ENCODE measurements around the gene STOM. TPM values are rescaled to one million over a fixed set of nuclear protein-coding genes. Genes with fewer than 3 reads are reported as not detected.

The STOM gene
- total RNA-seq, 4 donors from 2014 or later, result 293 to 539 (median 457) TPM

- peaks cover 0 to 39% of the 10 kb centered on the region in 2 donors for H3K36me3 ChIP-seq
- no peaks in the 10 kb centered on the region for H3K9me3 ChIP-seq
- H3K27ac ChIP-seq, result peak overlapping the region; percentile 94 to 97 (median 96)
- H3K27me3 ChIP-seq, result no peaks in the 10 kb centered on the region
- TF ChIP-seq POLR2A (IDR thresholded peaks at IDR 0.05), result no peak
- TF ChIP-seq EP300 (IDR thresholded peaks at IDR 0.05), result no peak
- no peak for TF ChIP-seq POLR2AphosphoS5 (IDR thresholded peaks at IDR 0.05)
- TF ChIP-seq CTCF (IDR thresholded peaks at IDR 0.05), result no peak
- 0 to 24% methylated on average over 6 to 8 of the region's 13 CpGs for WGBS, 2 donors (ENCODE audit: low coverage in 1 of 2)
- ATAC-seq, result no peak
- H3K4me1 ChIP-seq, result peaks cover 39 to 96% (median 80%) of the 10 kb centered on the region in 3 donors
- H3K4me3 ChIP-seq, result peak overlapping the region; percentile 46 to 77
Observed at GRCh38 chr9:121300283-121301119, 69.5 kb downstream of the STOM start.

- TF ChIP-seq POLR2AphosphoS5 (IDR thresholded peaks at IDR 0.05) (peak; percentile 45), POLR2A (IDR thresholded peaks at IDR 0.05) (peak; percentile 59 to 81), CTCF (IDR thresholded peaks at IDR 0.05) (no peak), EP300 (IDR thresholded peaks at IDR 0.05) (no peak)
- peaks cover 35 to 96% (median 80%) of the 10 kb centered on the region in 3 donors for H3K4me1 ChIP-seq
- H3K9me3 ChIP-seq, result no peaks in the 10 kb centered on the region
- H3K4me3 ChIP-seq, result peak overlapping the region; percentile 46 to 77
- H3K27me3 ChIP-seq, result no peaks in the 10 kb centered on the region
- peak overlapping the region; percentile 94 to 97 (median 96) for H3K27ac ChIP-seq
- WGBS, 2 donors (ENCODE audit: low coverage in 1 of 2), result 0% methylated on average over 4 to 8 of the region's 74 CpGs
- H3K36me3 ChIP-seq, result peaks cover 0 to 31% of the 10 kb centered on the region in 2 donors
- ATAC-seq, result peak; percentile 65
Observed at GRCh38 chr9:121299467-121300282, 70.4 kb downstream of the STOM start.

DNA sequence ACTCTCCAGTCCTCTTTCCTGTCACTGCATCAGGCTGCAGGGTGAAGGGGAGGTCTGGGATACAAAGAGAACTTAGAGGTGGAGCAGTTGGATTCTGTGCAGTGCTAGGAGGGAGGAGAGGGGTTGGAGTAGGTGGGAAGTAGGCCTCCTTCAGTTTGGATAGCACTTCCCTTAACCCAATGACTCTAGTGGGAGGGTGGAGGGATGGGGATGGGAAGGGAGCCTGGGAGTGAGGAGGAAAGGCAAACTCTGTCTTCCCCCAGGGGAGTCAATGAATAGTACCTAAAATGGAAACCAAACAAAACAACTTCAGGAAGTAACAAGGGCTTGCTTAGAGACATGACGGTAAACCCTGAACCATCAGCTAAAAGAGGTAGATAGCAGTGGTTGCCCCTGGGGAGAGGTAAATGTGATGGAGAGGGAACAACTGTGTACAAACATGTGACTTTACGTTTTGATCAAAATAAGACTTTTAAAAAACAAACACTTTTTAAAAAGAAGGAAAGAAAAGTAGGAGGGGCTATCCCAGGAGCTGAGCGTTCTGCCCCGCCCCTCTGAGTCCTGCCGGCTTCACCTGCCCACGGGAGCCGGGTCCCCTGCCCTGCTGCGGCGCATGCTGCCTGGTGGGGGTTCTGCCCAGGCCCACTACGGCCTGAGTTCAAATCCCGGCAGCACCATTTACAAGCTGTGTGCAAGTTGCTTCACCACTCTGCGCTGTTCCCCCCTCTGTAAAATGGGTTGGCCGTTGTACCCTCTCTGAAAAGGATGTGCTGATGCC is 71.2 kb downstream of the STOM start:
- H3K4me1 ChIP-seq, result peaks cover 33 to 96% (median 82%) of the 10 kb centered on the region in 3 donors
- TF ChIP-seq POLR2AphosphoS5 (IDR thresholded peaks at IDR 0.05) (peak; percentile 37), EP300 (IDR thresholded peaks at IDR 0.05) (no peak)
- WGBS, 2 donors (ENCODE audit: low coverage in 1 of 2), result 0 to 3% methylated on average over 3 to 9 of the region's 13 CpGs
- peak overlapping the region; percentile 94 to 97 (median 96) for H3K27ac ChIP-seq
- no peaks in the 10 kb centered on the region for H3K9me3 ChIP-seq
- no peaks in the 10 kb centered on the region for H3K27me3 ChIP-seq
- H3K36me3 ChIP-seq, result peaks cover 0 to 23% of the 10 kb centered on the region in 2 donors
- ATAC-seq, result peak; percentile 57
- H3K4me3 ChIP-seq, result peak overlapping the region; percentile 46 to 77

DNA sequence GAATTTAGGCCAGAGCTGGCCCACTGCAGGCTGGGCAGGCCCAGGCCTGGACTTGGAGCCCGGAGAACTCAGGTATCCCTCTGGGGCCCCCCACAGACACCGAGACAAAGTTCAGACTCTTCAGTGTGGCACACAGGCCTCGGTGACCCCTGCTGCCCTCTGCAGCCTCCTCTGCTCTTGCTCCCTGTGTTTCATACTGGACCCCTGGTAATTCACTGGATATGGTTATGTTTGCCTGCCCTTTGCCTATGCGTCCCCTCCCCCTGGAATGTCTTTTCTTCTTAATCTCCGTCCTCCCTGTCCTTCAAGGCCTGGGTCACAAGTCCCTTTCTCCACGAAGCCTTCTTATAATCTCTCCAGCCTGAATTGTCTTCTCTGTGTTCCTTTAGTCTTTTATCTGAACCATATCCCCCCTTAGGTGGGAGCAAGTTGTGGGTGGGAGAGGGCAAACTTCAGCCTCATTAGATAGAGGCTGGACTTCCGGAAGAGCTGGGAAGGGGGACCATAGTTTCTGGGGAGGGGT is 72.0 kb downstream of the STOM start:
- Histone ChIP-seq H3K4me3 (no peak overlapping the region), H3K36me3 (peaks cover 0 to 15% of the 10 kb centered on the region in 2 donors), H3K27ac (peak overlapping the region; percentile 94 to 97 (median 96)), H3K27me3 (no peaks in the 10 kb centered on the region), H3K4me1 (peaks cover 30 to 96% (median 81%) of the 10 kb centered on the region in 3 donors), H3K9me3 (no peaks in the 10 kb centered on the region)
- no peak for ATAC-seq
- WGBS, 2 donors (ENCODE audit: low coverage in 1 of 2), result 50 to 55% methylated on average over 4 to 6 of the region's 7 CpGs
- no peak for TF ChIP-seq POLR2A (IDR thresholded peaks at IDR 0.05)
- TF ChIP-seq EP300 (IDR thresholded peaks at IDR 0.05), result no peak
- no peak for TF ChIP-seq POLR2AphosphoS5 (IDR thresholded peaks at IDR 0.05)
- no peak for TF ChIP-seq CTCF (IDR thresholded peaks at IDR 0.05)

Data from gastroesophageal sphincter (tissue), 4 donors.